ENCODE data around the gene TWSG1.

The TWSG1 gene

DNA sequence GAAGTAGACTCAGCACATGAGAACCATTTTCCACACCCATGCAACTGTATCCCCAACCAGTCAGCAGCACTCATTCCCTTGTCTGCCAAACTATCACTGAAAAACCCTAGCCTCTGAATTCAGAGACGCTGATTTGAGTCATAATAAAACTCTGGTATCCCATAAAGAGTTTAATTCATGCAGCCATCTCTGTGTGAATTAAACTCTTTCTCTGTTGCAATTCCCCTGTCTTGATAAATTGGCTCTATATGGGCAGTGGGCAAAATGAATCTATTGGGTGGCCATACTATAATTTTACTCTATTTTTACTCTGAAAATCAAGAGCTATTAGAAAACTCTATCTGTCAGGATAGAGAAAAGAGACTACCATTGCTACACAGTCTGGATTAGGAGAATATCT is 40.6 kb upstream of the TWSG1 start:
- no peaks in the 10 kb centered on the region for H3K79me2 ChIP-seq (ENCODE audit: insufficient read depth, low read length)
- H3K9ac ChIP-seq (ENCODE audit: low read depth, low read length, poor library complexity, severe bottlenecking), result no peak overlapping the region
- no peaks in the 10 kb centered on the region for H3K36me3 ChIP-seq (ENCODE audit: insufficient read depth, low read length)
- no peak overlapping the region for H3K4me3 ChIP-seq (ENCODE audit: low read length, poor library complexity, severe bottlenecking)
- H3K27me3 ChIP-seq (ENCODE audit: insufficient read depth, low read length, poor library complexity, severe bottlenecking), result no peaks in the 10 kb centered on the region
- H3K4me1 ChIP-seq (ENCODE audit: insufficient read depth, low read length, poor library complexity, severe bottlenecking), result no peaks in the 10 kb centered on the region
- H3K9me2 ChIP-seq (replicated peaks; ENCODE audit: low read depth, low read length), result no peaks in the 10 kb centered on the region
- TF ChIP-seq, protein P1, sequence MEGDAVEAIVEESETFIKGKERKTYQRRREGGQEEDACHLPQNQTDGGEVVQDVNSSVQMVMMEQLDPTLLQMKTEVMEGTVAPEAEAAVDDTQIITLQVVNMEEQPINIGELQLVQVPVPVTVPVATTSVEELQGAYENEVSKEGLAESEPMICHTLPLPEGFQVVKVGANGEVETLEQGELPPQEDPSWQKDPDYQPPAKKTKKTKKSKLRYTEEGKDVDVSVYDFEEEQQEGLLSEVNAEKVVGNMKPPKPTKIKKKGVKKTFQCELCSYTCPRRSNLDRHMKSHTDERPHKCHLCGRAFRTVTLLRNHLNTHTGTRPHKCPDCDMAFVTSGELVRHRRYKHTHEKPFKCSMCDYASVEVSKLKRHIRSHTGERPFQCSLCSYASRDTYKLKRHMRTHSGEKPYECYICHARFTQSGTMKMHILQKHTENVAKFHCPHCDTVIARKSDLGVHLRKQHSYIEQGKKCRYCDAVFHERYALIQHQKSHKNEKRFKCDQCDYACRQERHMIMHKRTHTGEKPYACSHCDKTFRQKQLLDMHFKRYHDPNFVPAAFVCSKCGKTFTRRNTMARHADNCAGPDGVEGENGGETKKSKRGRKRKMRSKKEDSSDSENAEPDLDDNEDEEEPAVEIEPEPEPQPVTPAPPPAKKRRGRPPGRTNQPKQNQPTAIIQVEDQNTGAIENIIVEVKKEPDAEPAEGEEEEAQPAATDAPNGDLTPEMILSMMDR (conservative IDR thresholded peaks at IDR 0.05; ENCODE audit: low read length), result no peak
- TF ChIP-seq EZH2phosphoT487 (IDR thresholded peaks at IDR 0.05; ENCODE audit: borderline replicate concordance), result no peak
- peaks cover 6% of the 10 kb centered on the region; the same call in 1 of the 2 replicates for H3K9me3 ChIP-seq (ENCODE audit: insufficient read depth, low read depth, low read length)
- H3F3A ChIP-seq (ENCODE audit: low read depth), result no peaks in the 10 kb centered on the region
- H3K4me2 ChIP-seq (ENCODE audit: low read depth, low read length, poor library complexity, severe bottlenecking), result no peak overlapping the region
- no peak overlapping the region for H2AFZ ChIP-seq (ENCODE audit: low read length)
- H4K20me1 ChIP-seq (ENCODE audit: insufficient read depth, low read length, poor library complexity, severe bottlenecking), result no peaks in the 10 kb centered on the region

DNA sequence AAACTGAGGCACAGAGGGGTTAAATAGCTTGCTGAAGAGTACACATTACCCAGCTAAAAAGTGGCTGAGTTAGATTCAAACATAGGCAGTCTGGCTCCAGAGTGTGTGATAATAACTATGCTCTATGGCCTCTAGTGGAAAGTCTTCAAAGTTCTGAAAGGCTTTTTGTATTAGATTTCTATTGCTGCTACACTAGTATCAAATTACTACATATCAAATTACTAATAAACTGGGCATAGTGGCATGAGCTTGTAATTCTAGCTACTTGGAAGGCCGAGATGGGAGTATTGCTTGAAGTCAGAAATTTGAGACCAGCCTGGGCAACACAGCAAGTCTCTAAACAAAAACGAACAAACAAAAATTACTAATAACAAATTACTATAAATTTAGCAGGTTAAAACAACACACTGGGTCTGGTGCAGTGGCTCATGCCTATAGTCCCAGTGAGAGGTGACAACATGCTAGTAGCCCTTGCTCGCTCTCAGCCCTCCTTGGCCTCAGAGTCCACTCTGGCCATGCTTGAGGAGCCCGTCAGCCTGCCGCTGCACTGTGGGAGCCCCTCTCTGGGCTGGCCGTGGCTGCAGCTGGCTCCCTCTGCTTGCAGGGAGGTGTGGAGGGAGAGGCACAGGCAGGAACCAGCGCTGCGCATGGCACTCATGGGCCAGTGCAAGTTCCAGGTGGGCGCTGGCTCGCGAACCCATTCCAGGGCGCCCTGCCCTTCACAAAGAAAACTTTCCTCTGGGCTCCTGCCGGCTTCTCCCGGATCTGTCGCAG is 38.2 kb upstream of the TWSG1 start:
- no peak for TF ChIP-seq EZH2phosphoT487 (IDR thresholded peaks at IDR 0.05; ENCODE audit: borderline replicate concordance)
- TF ChIP-seq, protein P1 (conservative IDR thresholded peaks at IDR 0.05; ENCODE audit: low read length), result no peak
- Histone ChIP-seq H3K9me2 (replicated peaks; ENCODE audit: low read depth, low read length) (no peaks in the 10 kb centered on the region), H3K79me2 (ENCODE audit: insufficient read depth, low read length) (no peaks in the 10 kb centered on the region), H3K9me3 (ENCODE audit: insufficient read depth, low read depth, low read length) (peaks cover 6% of the 10 kb centered on the region; the same call in 1 of the 2 replicates), H3K4me1 (ENCODE audit: insufficient read depth, low read length, poor library complexity, severe bottlenecking) (no peaks in the 10 kb centered on the region), H3K4me2 (ENCODE audit: low read depth, low read length, poor library complexity, severe bottlenecking) (no peak overlapping the region), H3K36me3 (ENCODE audit: insufficient read depth, low read length) (no peaks in the 10 kb centered on the region), H3F3A (ENCODE audit: low read depth) (no peaks in the 10 kb centered on the region), H2AFZ (ENCODE audit: low read length) (no peak overlapping the region), H3K27me3 (ENCODE audit: insufficient read depth, low read length, poor library complexity, severe bottlenecking) (no peaks in the 10 kb centered on the region), H3K9ac (ENCODE audit: low read depth, low read length, poor library complexity, severe bottlenecking) (no peak overlapping the region), H3K4me3 (ENCODE audit: low read length, poor library complexity, severe bottlenecking) (no peak overlapping the region), H4K20me1 (ENCODE audit: insufficient read depth, low read length, poor library complexity, severe bottlenecking) (no peaks in the 10 kb centered on the region)

GRCh38 chr18:9297007-9297393 is 37.6 kb upstream of the TWSG1 start:
- Histone ChIP-seq H3K9ac (ENCODE audit: low read depth, low read length, poor library complexity, severe bottlenecking) (no peak overlapping the region), H3K9me3 (ENCODE audit: insufficient read depth, low read depth, low read length) (peaks cover 6% of the 10 kb centered on the region; the same call in 1 of the 2 replicates), H3K9me2 (replicated peaks; ENCODE audit: low read depth, low read length) (no peaks in the 10 kb centered on the region), H3K79me2 (ENCODE audit: insufficient read depth, low read length) (no peaks in the 10 kb centered on the region), H3K36me3 (ENCODE audit: insufficient read depth, low read length) (no peaks in the 10 kb centered on the region), H4K20me1 (ENCODE audit: insufficient read depth, low read length, poor library complexity, severe bottlenecking) (no peaks in the 10 kb centered on the region), H3K4me1 (ENCODE audit: insufficient read depth, low read length, poor library complexity, severe bottlenecking) (no peaks in the 10 kb centered on the region), H3K4me2 (ENCODE audit: low read depth, low read length, poor library complexity, severe bottlenecking) (no peak overlapping the region), H2AFZ (ENCODE audit: low read length) (no peak overlapping the region), H3K4me3 (ENCODE audit: low read length, poor library complexity, severe bottlenecking) (no peak overlapping the region), H3K27me3 (ENCODE audit: insufficient read depth, low read length, poor library complexity, severe bottlenecking) (no peaks in the 10 kb centered on the region), H3F3A (ENCODE audit: low read depth) (no peaks in the 10 kb centered on the region)
- no peak for TF ChIP-seq EZH2phosphoT487 (IDR thresholded peaks at IDR 0.05; ENCODE audit: borderline replicate concordance)
- TF ChIP-seq, protein P1 (conservative IDR thresholded peaks at IDR 0.05; ENCODE audit: low read length), result no peak
